HG02642 (cell line): ENCODE measurements around the gene EEF2K.
"Not testable (repeated sequence)": the region's sequence is repeated elsewhere in the genome, so short reads cannot be mapped to it uniquely, and the experiment has no call there.

Experiments
- ATAC-seq: cut with Tn5 transposase; IDR thresholded peaks from one replicate; pipeline ENCODE4 v1.9.1; 2021; ENCODE audit warnings: mild to moderate bottlenecking; ENCODE audit not compliant: unreplicated experiment, poor library complexity

Gene EEF2K

DNA sequence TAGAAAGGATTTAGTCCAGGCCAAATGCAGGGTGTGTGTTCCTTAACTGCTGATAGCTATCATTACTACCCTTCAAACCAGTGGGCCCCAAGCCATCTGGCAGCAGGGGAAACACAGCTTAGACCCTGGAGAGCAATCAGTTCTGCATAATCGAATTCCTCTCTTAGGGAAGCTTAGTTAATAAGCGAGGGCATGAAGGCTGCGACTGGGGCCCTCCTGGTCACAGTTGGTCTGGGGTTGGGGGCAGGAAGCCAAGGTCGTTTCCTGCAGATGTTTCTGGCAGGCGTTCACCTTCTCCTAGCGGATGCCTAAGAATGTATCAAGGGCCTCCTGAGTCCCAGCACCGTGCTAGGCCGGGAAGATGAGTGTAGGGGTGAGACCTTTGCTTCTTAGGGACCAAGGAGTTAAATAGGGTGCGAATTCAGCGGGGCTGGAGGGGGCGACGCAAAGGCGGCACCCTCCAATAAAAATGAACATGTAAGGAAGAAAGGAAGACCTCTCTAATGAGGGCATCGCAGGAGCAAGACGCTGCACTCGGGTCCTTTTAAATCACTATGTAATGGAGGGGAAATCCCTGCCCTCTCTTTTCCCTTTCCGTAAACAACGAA is 16.5 kb upstream of the EEF2K start:
- no peak for ATAC-seq

GRCh38 chr16:22190081-22190775 is 15.8 kb upstream of the EEF2K start:
- peak; percentile 71 for ATAC-seq

- ATAC-seq, result peak; percentile 60
These were observed 15.1 kb upstream of the EEF2K start for GRCh38 chr16:22190776-22191531.

- ATAC-seq, result no peak
These were observed 14.4 kb upstream of the EEF2K start for GRCh38 chr16:22191532-22192260.

DNA sequence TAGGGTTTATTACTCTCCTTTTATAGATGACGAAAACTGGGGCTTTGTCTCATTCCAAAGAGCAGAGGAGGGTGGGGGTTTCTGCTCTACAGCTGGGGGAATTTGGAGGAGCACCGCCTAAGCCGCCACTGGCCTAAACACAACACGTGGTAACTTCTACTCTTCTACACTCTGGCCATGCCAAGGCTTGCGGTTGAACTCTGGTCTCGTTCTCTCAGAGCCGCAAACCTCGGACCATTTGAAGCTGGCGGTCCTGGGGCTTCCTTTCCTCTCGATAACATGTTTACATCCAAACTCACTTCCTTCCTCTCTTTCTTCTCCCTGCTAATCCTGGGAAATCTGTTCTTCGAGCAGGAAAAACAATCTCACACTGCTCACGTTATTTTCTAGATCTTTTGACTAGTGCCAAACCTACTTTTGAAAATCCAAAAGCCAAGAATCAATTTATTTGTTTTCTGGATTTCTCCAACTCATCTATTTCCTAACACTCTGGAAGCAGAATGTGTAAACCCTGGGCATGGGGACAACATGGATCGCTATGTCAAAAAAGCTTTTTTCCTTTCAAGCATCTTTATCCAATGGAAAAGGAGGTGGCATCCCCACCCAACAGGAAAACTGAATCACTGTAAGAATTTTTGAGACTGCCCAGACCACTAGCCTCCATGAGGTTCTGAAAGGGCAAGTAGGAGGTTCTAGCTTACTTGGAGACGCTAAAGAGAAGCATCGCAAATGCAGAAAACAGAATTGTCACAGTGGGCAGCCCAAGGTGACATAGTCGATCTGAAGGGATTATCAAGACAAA is 13.6 kb upstream of the EEF2K start:
- peak; percentile 9 for ATAC-seq

GRCh38 chr16:22193063-22193411 is 13.0 kb upstream of the EEF2K start:
- ATAC-seq, result no peak

DNA sequence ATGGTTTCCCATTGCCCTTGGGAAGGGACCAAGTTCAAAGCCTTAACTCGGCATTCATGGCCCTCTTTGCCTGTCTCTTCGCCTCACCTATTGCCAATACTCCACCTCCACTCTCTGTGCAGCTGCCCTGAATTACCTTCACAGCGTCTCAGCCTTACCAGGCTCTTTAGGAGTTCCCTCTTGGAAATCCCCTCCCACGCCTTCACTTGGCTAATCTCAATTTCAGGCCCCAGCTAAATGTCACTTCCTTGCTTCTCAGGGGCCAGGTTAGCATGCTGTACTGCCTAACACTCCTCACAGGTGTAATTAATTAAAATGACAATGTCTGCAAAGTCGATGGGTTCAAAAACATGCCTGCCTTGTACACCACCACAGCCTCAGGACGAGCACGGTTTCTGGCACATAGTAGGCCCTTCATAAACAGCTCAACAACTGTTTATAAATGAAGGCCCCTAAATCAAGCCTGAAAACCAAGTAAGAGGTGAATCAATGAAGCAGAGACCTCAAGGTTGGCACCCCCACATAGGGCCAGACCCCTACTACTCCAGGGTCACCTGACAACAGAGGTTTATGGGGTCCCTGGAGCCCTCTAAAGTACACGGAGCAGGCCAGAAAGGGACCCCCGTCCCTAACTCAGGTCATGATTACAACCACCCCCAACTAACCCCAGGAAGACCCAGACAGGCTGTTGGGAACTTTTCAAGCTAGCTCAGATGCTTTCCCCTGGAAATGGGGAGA is 11.2 kb upstream of the EEF2K start:
- ATAC-seq, result no peak

GRCh38 chr16:22195445-22195694 is 10.7 kb upstream of the EEF2K start:
- ATAC-seq, result no peak

DNA sequence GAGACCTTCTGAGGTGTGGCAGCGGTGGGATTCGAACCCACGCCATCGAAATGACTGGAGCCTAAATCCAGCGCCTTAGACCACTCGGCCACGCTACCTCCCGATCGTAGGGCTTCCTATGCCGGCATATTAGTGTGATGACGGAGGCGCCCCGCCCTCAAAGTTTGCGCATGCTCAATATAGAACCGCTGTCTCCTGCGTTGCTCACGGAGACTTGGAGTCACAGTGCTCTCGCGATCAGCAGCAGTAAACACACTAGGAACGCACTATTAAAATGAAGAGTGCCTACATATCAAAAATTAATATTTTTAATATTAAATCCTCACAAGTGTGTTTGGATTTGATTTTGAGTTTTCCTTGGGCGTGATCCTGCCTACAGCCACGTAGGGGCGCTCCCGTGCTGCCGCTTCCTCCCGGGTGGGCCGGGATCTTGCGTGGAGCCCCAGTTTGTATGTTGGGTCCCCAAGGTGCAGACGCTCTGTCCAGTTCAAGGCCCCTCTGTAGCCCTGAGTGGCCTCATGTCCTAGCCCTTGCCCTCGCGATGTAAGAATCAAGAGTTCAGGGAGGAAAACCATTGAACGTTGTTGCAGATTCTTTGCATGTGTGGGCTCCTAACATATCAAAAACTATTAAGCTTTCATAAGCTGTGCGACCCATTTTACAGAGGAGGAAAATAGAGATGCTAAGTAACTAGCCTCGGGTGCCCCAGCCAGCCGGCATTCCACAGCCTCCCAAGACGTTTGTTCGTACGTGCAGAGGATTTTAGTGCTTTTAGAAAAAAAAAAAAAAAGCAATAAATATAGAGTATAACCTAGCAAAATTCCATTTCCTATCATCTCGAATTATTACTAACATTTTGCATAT is 10.2 kb upstream of the EEF2K start:
- ATAC-seq, result peak; percentile 21

DNA sequence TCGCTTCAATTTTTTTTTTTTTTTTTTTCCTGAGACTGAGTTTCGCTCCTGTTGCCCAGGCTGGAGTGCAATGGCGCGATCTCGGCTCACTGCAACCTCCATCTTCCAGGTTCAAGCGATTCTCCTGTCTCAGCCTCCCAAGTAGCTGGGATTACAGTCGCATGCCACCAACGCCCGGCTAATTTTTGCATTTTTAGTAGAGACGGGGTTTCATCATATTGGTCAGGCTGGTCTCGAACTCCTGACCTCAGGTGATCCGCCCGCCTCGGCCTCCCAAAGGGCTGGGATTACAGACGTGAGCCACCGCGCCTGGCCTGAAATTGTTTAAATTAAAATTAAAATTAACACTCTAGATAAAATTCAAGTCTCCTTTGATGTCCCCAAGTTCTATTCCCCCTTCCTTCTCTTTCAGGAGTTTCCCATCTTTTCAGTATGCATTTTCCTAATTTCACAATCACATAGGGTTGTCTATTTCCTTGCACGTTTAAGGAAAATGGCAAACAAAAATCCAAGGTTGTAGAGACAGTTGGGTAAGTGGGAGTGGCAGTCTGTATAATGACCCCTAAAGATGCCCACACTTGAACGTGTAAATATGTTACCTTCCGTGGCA is 9.4 kb upstream of the EEF2K start:
- not testable (repeated sequence) for ATAC-seq

DNA sequence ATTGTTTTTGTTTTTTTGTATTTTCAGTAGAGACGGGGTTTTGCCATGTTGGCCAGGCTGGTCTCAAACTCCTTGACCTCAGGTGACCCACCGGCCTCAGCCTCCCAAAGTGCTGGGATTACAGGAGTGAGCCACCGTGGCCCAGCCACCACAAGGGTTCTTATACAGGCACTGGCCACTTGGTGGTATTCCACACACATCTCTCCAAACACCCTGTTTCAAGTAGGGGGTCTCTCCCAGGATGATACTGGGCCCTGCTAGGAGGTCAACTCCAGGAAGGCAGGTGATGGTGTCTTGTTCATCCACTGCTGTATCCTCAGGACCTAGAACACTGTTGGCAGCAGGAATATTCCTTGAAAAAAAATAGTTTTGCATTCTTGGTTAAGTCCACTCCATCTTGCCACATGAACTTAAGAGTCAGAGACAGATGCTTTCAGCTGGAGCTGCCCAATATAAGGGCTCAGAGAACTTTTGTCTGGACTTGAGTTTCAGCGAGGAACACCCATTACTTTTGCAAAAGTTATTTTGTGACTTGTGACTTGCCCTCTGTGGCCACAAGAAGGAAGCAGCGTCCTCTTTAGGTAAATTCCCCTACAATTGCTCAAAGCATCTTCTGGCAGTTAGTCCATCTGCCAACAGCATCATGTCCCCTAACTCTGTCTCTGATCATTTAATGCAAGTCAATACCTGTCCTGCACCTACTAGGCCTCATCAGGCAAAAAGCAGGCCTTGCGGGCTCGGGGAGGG is 7.4 kb upstream of the EEF2K start:
- no peak for ATAC-seq

GRCh38 chr16:22202261-22202637 is 3.8 kb upstream of the EEF2K start:
- ATAC-seq, result no peak

DNA sequence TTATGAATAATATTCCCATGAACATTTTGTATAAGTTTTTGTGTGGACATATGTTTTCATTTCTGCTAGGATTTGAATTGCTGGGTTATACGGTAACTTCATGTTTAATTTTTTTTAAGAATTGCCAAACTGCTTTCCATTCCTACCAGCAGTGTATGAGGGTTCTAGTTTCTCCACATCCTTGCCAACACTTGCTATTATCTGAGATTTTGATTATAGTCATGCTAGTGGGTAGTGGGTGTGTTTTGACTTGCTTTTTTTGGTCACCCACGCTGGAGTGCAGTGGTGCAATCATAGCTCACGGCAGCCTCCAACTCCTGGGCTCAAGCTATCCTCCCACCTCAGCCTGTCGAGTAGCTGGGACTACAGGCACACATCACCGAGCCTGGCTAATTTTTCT is 3.0 kb upstream of the EEF2K start:
- no peak for ATAC-seq

GRCh38 chr16:22204091-22204655 is 1.9 kb upstream of the EEF2K start:
- no peak for ATAC-seq

GRCh38 chr16:22205577-22206012 is 483 bp upstream of the EEF2K start:
- no peak for ATAC-seq

DNA sequence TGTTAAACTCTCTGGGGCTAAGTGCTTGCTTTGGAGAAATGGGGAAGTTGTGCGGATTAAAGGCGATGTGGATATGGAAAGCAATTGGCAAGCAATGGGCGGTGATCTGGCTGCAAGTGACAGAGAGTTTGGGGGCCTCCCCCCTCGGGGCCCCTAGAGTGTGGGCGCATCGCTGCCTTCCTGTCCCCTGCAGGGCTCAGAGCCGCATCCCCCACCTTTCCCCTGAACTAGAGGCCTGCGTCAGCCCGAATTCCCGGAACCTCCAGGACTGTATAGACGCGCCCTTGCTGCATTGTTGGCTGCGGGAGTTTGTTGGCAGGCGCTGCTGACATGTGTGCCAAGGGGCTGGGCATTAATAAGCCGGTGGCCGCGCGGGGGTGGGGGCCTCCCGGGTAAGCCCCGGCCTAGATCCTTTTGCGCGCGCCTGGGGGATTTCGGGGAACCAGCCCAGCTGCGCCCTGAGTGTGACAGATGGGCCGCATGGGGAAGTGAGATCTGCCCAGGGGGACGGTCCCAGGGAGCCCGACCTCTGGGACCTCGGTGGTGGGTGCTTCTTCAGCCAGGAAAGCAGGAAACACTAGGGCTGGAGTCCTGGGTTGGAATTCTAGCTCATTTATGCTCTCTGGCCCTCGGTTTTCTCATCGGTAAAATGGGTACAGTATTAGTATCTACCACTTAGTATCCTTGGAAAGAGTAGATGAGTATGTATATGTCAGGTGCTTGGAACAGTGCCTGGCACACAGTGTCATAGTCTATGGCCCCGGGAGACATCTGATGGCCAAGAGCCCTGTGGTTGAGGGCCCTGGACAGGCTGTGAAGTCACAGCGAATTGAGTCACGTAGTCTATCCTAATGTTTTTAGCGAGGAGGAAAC is 1.0 kb downstream of the EEF2K start:
- ATAC-seq, result peak; percentile 43
